ENCODE data around the gene ZNF200. TPM values are rescaled to one million over a fixed set of nuclear protein-coding genes. Genes with fewer than 3 reads are reported as not detected.

Gene ZNF200
- total RNA-seq, 2 donors from 2014 or later, result 7.1 to 7.2 TPM

- DNase-seq, result no peak
- Histone ChIP-seq H3K36me3 (no peaks in the 10 kb centered on the region), H3K9ac (ENCODE audit: low read depth in 2 of 2, low read length in 2 of 2) (no peak overlapping the region), H3K9me3 (no peaks in the 10 kb centered on the region), H3K27me3 (peaks cover 76% of the 10 kb centered on the region), H3K4me1 (no peaks in the 10 kb centered on the region), H3K27ac (no peak overlapping the region), H3K4me3 (no peak overlapping the region)
- no peak for TF ChIP-seq CTCF (IDR thresholded peaks at IDR 0.05)
- intact Hi-C loops (cut with DNase I), result no loop called here
Measured at GRCh38 chr16:3175157-3176093, 59.5 kb downstream of the ZNF200 start.

- no peak overlapping the region for H3K4me3 ChIP-seq
- no peak for TF ChIP-seq CTCF (IDR thresholded peaks at IDR 0.05)
- H3K27ac ChIP-seq, result no peak overlapping the region
- intact Hi-C loops (cut with DNase I), result no loop called here
- H3K36me3 ChIP-seq, result no peaks in the 10 kb centered on the region
- DNase-seq, result no peak
- no peaks in the 10 kb centered on the region for H3K9me3 ChIP-seq
- no peak overlapping the region for H3K9ac ChIP-seq (ENCODE audit: low read depth in 2 of 2, low read length in 2 of 2)
- peaks cover 77% of the 10 kb centered on the region for H3K27me3 ChIP-seq
- no peaks in the 10 kb centered on the region for H3K4me1 ChIP-seq
Measured at GRCh38 chr16:3174618-3175148, 60.3 kb downstream of the ZNF200 start.

- DNase-seq, result no peak
- intact Hi-C loops (cut with DNase I), result no loop called here
- Histone ChIP-seq H3K4me1 (no peaks in the 10 kb centered on the region), H3K9ac (ENCODE audit: low read depth in 2 of 2, low read length in 2 of 2) (no peak overlapping the region), H3K4me3 (no peak overlapping the region), H3K9me3 (no peaks in the 10 kb centered on the region), H3K27me3 (peaks cover 79% of the 10 kb centered on the region), H3K27ac (no peak overlapping the region), H3K36me3 (no peaks in the 10 kb centered on the region)
- TF ChIP-seq CTCF (IDR thresholded peaks at IDR 0.05), result no peak
Measured at GRCh38 chr16:3173892-3174617, 60.9 kb downstream of the ZNF200 start.

Other genes with a start within 250 kb of the ZNF200 start
- gene CLDN9, start 222.2 kb downstream of the ZNF200 start, total RNA-seq, result under 1 TPM; 0.35 to 0.67 TPM
- 1 to 10 TPM in 1 of 2 donors, not detected in 1; 1.2 TPM for gene CLDN6, start 217.0 kb downstream of the ZNF200 start, total RNA-seq
- gene TNFRSF12A, start 214.8 kb downstream of the ZNF200 start, total RNA-seq, result 10 to 100 TPM; 11.6 to 27.3 TPM
- 10 to 100 TPM; 28.7 to 30.0 TPM for gene HCFC1R1, start 211.2 kb downstream of the ZNF200 start, total RNA-seq
- 10 to 100 TPM; 27.4 to 45.8 TPM for gene THOC6, start 211.1 kb downstream of the ZNF200 start, total RNA-seq
- gene BICDL2, start 198.2 kb downstream of the ZNF200 start, total RNA-seq, result 10 to 100 TPM; 56.6 to 83.9 TPM
- under 1 TPM; 0.44 to 0.88 TPM for gene MMP25, start 188.6 kb downstream of the ZNF200 start, total RNA-seq
- gene IL32, start 169.5 kb downstream of the ZNF200 start, total RNA-seq, result 100 to 1,000 TPM; 256 to 329 TPM
- gene ZSCAN10, start 135.9 kb downstream of the ZNF200 start, total RNA-seq, result under 1 TPM in 1 of 2 donors, not detected in 1; 0.86 TPM
- 10 to 100 TPM in 1 of 2 donors, 1 to 10 TPM in 1; 9.9 to 10.5 TPM for gene ZNF205, start 122.6 kb downstream of the ZNF200 start, total RNA-seq
- 10 to 100 TPM; 12.4 to 20.4 TPM for gene ZNF213, start 100.1 kb downstream of the ZNF200 start, total RNA-seq
- not detected for gene OR1F1, start 47.0 kb downstream of the ZNF200 start, total RNA-seq
- gene MEFV, start 21.5 kb upstream of the ZNF200 start, total RNA-seq, result 1 to 10 TPM in 1 of 2 donors, under 1 TPM in 1; 0.57 to 1.1 TPM
- gene ZNF263, start 48.3 kb upstream of the ZNF200 start, total RNA-seq, result 10 to 100 TPM; 19.5 to 27.2 TPM
- gene TIGD7, start 70.3 kb upstream of the ZNF200 start, total RNA-seq, result 1 to 10 TPM; 2.1 to 3.1 TPM
- 10 to 100 TPM; 14.2 to 20.5 TPM for gene ZNF75A, start 70.3 kb upstream of the ZNF200 start, total RNA-seq
- gene OR2C1, start 120.7 kb upstream of the ZNF200 start, total RNA-seq, result not detected
- gene ZSCAN32, start 165.8 kb upstream of the ZNF200 start, total RNA-seq, result 1 to 10 TPM; 7.2 to 7.5 TPM
- 1 to 10 TPM; 6.7 to 6.8 TPM for gene ZNF174, start 166.1 kb upstream of the ZNF200 start, total RNA-seq
- 1 to 10 TPM; 1.4 to 1.7 TPM for gene ZNF597, start 208.3 kb upstream of the ZNF200 start, total RNA-seq
- gene NAA60, start 208.5 kb upstream of the ZNF200 start, total RNA-seq, result 10 to 100 TPM; 56.8 to 68.6 TPM